Measurements from ENCODE around the gene PTPRQ. TPM values are rescaled to one million over a fixed set of nuclear protein-coding genes. Genes with fewer than 3 reads are reported as not detected.

Gene PTPRQ
- total RNA-seq, 3 donors from 2014 or later = 0.66 to 8.0 (median 4.0) TPM

- TF ChIP-seq, protein P1, sequence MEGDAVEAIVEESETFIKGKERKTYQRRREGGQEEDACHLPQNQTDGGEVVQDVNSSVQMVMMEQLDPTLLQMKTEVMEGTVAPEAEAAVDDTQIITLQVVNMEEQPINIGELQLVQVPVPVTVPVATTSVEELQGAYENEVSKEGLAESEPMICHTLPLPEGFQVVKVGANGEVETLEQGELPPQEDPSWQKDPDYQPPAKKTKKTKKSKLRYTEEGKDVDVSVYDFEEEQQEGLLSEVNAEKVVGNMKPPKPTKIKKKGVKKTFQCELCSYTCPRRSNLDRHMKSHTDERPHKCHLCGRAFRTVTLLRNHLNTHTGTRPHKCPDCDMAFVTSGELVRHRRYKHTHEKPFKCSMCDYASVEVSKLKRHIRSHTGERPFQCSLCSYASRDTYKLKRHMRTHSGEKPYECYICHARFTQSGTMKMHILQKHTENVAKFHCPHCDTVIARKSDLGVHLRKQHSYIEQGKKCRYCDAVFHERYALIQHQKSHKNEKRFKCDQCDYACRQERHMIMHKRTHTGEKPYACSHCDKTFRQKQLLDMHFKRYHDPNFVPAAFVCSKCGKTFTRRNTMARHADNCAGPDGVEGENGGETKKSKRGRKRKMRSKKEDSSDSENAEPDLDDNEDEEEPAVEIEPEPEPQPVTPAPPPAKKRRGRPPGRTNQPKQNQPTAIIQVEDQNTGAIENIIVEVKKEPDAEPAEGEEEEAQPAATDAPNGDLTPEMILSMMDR (IDR thresholded peaks at IDR 0.05) = no peak
- TF ChIP-seq POLR2AphosphoS5 (IDR thresholded peaks at IDR 0.05) (no peak), POLR2A (IDR thresholded peaks at IDR 0.05) (no peak)
- no peak for DNase-seq (ENCODE audit: low spot score in 2 of 2)
- intact Hi-C loops (cut with DNase I; ENCODE audit: low total_unique reads) = no loop called here
- H3K27ac ChIP-seq = no peak overlapping the region
- H3K9me3 ChIP-seq = no peaks in the 10 kb centered on the region
- H3K36me3 ChIP-seq = no peaks in the 10 kb centered on the region
- no peak overlapping the region for H3K4me3 ChIP-seq
- no peaks in the 10 kb centered on the region for H3K4me1 ChIP-seq
- H3K27me3 ChIP-seq = no peaks in the 10 kb centered on the region
These were observed 37.8 kb upstream of the PTPRQ start for GRCh38 chr12:80406253-80406652.

DNA sequence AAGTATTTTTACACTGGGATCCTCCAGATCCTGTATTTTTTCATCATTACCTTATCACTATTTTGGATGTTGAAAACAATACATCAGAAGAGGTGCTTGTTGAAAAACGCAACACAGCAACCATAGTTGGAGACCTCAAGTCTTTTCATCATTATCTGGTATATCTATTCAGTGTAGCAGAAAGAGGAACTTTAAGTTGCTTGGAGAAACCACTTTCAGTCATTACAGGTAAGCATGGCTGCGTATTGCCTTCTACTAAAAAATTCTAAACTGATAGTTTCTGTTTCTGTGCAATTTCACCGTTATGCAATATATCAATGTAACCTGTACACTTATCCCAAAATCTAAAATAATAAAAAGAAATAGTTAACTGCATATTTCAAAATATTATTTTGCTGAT, 32.2 kb upstream of the PTPRQ start:
- no peak overlapping the region for H3K4me3 ChIP-seq
- no peak for DNase-seq (ENCODE audit: low spot score in 2 of 2)
- H3K36me3 ChIP-seq = no peaks in the 10 kb centered on the region
- no peak overlapping the region for H3K27ac ChIP-seq
- intact Hi-C loops (cut with DNase I; ENCODE audit: low total_unique reads) = loop anchor here (2.0 kb wide), 1 partner anchor 63 kb away; no protein-coding TSS in a partner anchor
- TF ChIP-seq, protein P1 (IDR thresholded peaks at IDR 0.05) = no peak
- TF ChIP-seq POLR2AphosphoS5 (IDR thresholded peaks at IDR 0.05) (no peak), POLR2A (IDR thresholded peaks at IDR 0.05) (no peak)
- no peaks in the 10 kb centered on the region for H3K9me3 ChIP-seq
- H3K4me1 ChIP-seq = no peaks in the 10 kb centered on the region
- no peaks in the 10 kb centered on the region for H3K27me3 ChIP-seq

- intact Hi-C loops (cut with DNase I; ENCODE audit: low total_unique reads) = no loop called here
- Histone ChIP-seq H3K27me3 (no peaks in the 10 kb centered on the region), H3K9me3 (no peaks in the 10 kb centered on the region), H3K27ac (no peak overlapping the region), H3K36me3 (no peaks in the 10 kb centered on the region), H3K4me1 (no peaks in the 10 kb centered on the region), H3K4me3 (no peak overlapping the region)
- no peak for TF ChIP-seq POLR2A (IDR thresholded peaks at IDR 0.05)
- TF ChIP-seq, protein P1 (IDR thresholded peaks at IDR 0.05) = peak; percentile 59 to 77 (median 74)
- DNase-seq (ENCODE audit: low spot score in 2 of 2) = no peak
These were observed 31.6 kb upstream of the PTPRQ start for GRCh38 chr12:80412343-80412953.

- Histone ChIP-seq H3K9me3 (no peaks in the 10 kb centered on the region), H3K4me1 (no peaks in the 10 kb centered on the region), H3K27me3 (no peaks in the 10 kb centered on the region), H3K4me3 (no peak overlapping the region), H3K27ac (no peak overlapping the region), H3K36me3 (no peaks in the 10 kb centered on the region)
- no peak for TF ChIP-seq POLR2AphosphoS5 (IDR thresholded peaks at IDR 0.05)
- TF ChIP-seq, protein P1 (IDR thresholded peaks at IDR 0.05) = no peak
- no peak for TF ChIP-seq POLR2A (IDR thresholded peaks at IDR 0.05)
- intact Hi-C loops (cut with DNase I; ENCODE audit: low total_unique reads) = no loop called here
- DNase-seq (ENCODE audit: low spot score in 2 of 2) = no peak
These were observed 30.6 kb upstream of the PTPRQ start for GRCh38 chr12:80413462-80413861.

DNA sequence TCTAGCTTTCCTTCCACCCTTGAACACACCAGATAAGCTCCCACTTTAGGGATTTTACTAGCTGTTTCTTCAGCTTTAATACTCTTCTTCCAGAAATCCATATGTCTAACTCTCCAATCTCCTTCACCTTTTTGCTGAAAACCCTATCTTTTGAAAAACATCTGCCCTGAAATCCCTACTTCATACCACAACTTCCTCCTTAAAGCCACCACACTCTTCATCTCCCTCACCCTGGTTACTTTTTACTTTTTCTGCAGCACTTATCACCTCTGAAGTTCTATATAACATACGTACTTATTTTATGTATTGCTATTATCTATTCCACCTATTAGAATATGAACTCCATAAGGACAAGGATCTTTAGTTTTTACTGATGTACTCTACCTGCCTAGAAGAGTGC, 28.6 kb upstream of the PTPRQ start:
- H3K9me3 ChIP-seq = no peaks in the 10 kb centered on the region
- H3K27me3 ChIP-seq = no peaks in the 10 kb centered on the region
- intact Hi-C loops (cut with DNase I; ENCODE audit: low total_unique reads) = no loop called here
- no peaks in the 10 kb centered on the region for H3K36me3 ChIP-seq
- H3K4me3 ChIP-seq = no peak overlapping the region
- H3K4me1 ChIP-seq = no peaks in the 10 kb centered on the region
- TF ChIP-seq, protein P1 (IDR thresholded peaks at IDR 0.05) = no peak
- TF ChIP-seq POLR2AphosphoS5 (IDR thresholded peaks at IDR 0.05) (no peak), POLR2A (IDR thresholded peaks at IDR 0.05) (no peak)
- no peak for DNase-seq (ENCODE audit: low spot score in 2 of 2)
- H3K27ac ChIP-seq = no peak overlapping the region
